HCT116 (cell line): Measurements from ENCODE around the gene MARS1.

Source experiments
- ATF3 ChIP-seq: IDR thresholded peaks from 2 replicates; pipeline ENCODE4 v1.6.1; 2012
- CEBPB ChIP-seq: IDR thresholded peaks from 2 replicates; pipeline ENCODE4 v1.6.1; 2012; ENCODE audit warnings: low read depth
- CTCF ChIP-seq, 3 experiments: fragments of 200-600 bp in 1 of 3; sonication (generic) in 1 of 3; IDR thresholded peaks in 2 of 3; conservative IDR thresholded peaks in 1 of 3; 2 replicates each; pipeline ENCODE4 v1.5.1; 2012 to 2017; ENCODE audit warnings: low read depth in 2 of 3, low read length in 2 of 3, antibody characterized with exemption in 1 of 3, borderline replicate concordance in 1 of 3, control low read depth in 1 of 3, mild to moderate bottlenecking in 1 of 3, mixed read lengths in 1 of 3, mixed run types in 1 of 3, moderate library complexity in 1 of 3; ENCODE audit not compliant: insufficient read depth in 1 of 3
- EZH2phosphoT487 ChIP-seq: fragments of 200-600 bp; IDR thresholded peaks from 2 replicates; pipeline ENCODE4 v1.6.1; 2018; ENCODE audit warnings: antibody characterized with exemption, borderline replicate concordance
- FOSL1 ChIP-seq: IDR thresholded peaks from 2 replicates; pipeline ENCODE4 v1.6.1; 2012; ENCODE audit warnings: low read depth
- POLR2A ChIP-seq: IDR thresholded peaks from 2 replicates; pipeline ENCODE4 v1.7.0; 2011; ENCODE audit warnings: borderline replicate concordance; ENCODE audit not compliant: insufficient read depth, insufficient read length; ENCODE audit errors: extremely low read depth
- POLR2AphosphoS5 ChIP-seq: IDR thresholded peaks from 2 replicates; pipeline ENCODE4 v1.6.1; 2011; ENCODE audit warnings: mild to moderate bottlenecking, low read depth, low read length, moderate library complexity
- RAD21 ChIP-seq: IDR thresholded peaks from 2 replicates; pipeline ENCODE4 v1.6.1; 2012; ENCODE audit warnings: low read depth, mild to moderate bottlenecking
- SIN3A ChIP-seq: IDR thresholded peaks from 2 replicates; pipeline ENCODE4 v1.6.1; 2012; ENCODE audit warnings: low read depth
- TCF7L2 ChIP-seq: IDR thresholded peaks from 2 replicates; pipeline ENCODE4 v1.7.0; 2011; ENCODE audit warnings: borderline replicate concordance, inconsistent platforms; ENCODE audit not compliant: insufficient read depth, insufficient read length; ENCODE audit errors: extremely low read depth
- ZNF274 ChIP-seq: fragments of 200-500 bp; sonication (Bioruptor generic); IDR thresholded peaks from 2 replicates; pipeline ENCODE4 v1.6.1; 2014; ENCODE audit warnings: mild to moderate bottlenecking, low read depth, low read length, inconsistent platforms

GRCh38 chr12:57534250-57534649 lies 46.4 kb downstream of the MARS1 start:
- no peak for TF ChIP-seq TCF7L2
- no peak for TF ChIP-seq CTCF (IDR thresholded peaks at IDR 0.05 in 2 of 3, conservative IDR thresholded peaks at IDR 0.05 in 1 of 3; ENCODE audit: borderline replicate concordance in 1 of 3, insufficient read depth in 1 of 3, low read depth in 2 of 3, low read length in 2 of 3)
- TF ChIP-seq FOSL1, result no peak
- no peak for TF ChIP-seq CEBPB
- no peak for TF ChIP-seq POLR2AphosphoS5
- no peak for TF ChIP-seq SIN3A
- no peak for TF ChIP-seq RAD21
- TF ChIP-seq ZNF274, result no peak
- TF ChIP-seq POLR2A, result no peak
- TF ChIP-seq ATF3, result no peak
- no peak for TF ChIP-seq EZH2phosphoT487
